ENCODE data around the gene MUS81. TPM values are rescaled to one million over a fixed set of nuclear protein-coding genes. Genes with fewer than 3 reads are reported as not detected.

MUS81 gene
- total and polyA plus RNA-seq, 2 of the 4 experiments (the other 2 are of a cell fraction): 23.7 to 47.9 TPM

GRCh38 chr11:65873318-65874156 lies 13.3 kb downstream of the MUS81 start:
- H3K23ac ChIP-seq (ENCODE audit: low read depth, low read length): peak overlapping the region; percentile 99
- peaks cover 15 to 42% of the 10 kb centered on the region in 2 experiments for H3K79me1 ChIP-seq (ENCODE audit: low read depth in 1 of 2, low read length in 2 of 2)
- peak overlapping the region; percentile 53; the same call in 2 of the 3 replicates for H2BK15ac ChIP-seq (ENCODE audit: low read depth, low read length)
- 0% methylated on average over 10 of the region's 54 CpGs; no CpG with 5 or more reads in 1 of the 2 experiments for WGBS, 2 experiments (ENCODE audit: extremely low coverage in 2 of 2, insufficient read length in 1 of 2)
- POLR2A ChIA-PET (ENCODE audit: unreplicated experiment): interaction anchor here (1.1 kb wide), 2 partner anchors 14 to 162 kb away, joined by 3 to 4 read pairs; partner anchors contain the start of gene KAT5
- peak overlapping the region; percentile 85 for H3K18ac ChIP-seq (ENCODE audit: low read depth, low read length)
- peaks cover 14% of the 10 kb centered on the region for H3K4me1 ChIP-seq (ENCODE audit: control insufficient read depth, insufficient read depth, low read length)
- peak overlapping the region; percentile 98 for H3K56ac ChIP-seq (ENCODE audit: extremely low read depth, insufficient read depth, low read length)
- peak overlapping the region; percentile 94 for H2AFZ ChIP-seq (replicated peaks; ENCODE audit: low read length, poor library complexity)
- H2BK20ac ChIP-seq (ENCODE audit: low read depth, low read length): peak overlapping the region; percentile 51; the same call in 1 of the 2 replicates
- no peaks in the 10 kb centered on the region for H3K27me3 ChIP-seq (ENCODE audit: control insufficient read depth, insufficient read depth, low read length)
- peak overlapping the region; percentile 81 for H2BK120ac ChIP-seq (ENCODE audit: low read depth, low read length)
- H3K4ac ChIP-seq (ENCODE audit: low read depth, low read length): peak overlapping the region; percentile 100
- 0 out of 2 replicates have a peak, but pooled peaks cover under 1% of the 10 kb centered on the region for H3K9me1 ChIP-seq (ENCODE audit: insufficient read depth, low read length)
- H2AK9ac ChIP-seq (replicated peaks; ENCODE audit: low read depth, low read length, poor library complexity): peak overlapping the region; percentile 100
- TF ChIP-seq NFE2L2 (IDR thresholded peaks at IDR 0.05; ENCODE audit: low read depth, low read length) (no peak), RAD21 (IDR thresholded peaks at IDR 0.05; ENCODE audit: low read length) (no peak), MXI1 (IDR thresholded peaks at IDR 0.05; ENCODE audit: borderline replicate concordance, low read depth, low read length) (peak; percentile 56; the same call in 1 of the 2 replicates), SMC3 (IDR thresholded peaks at IDR 0.05; ENCODE audit: low read depth, low read length) (no peak), MAFK (IDR thresholded peaks at IDR 0.05; ENCODE audit: low read depth, low read length) (no peak), POLR2A (IDR thresholded peaks at IDR 0.05; ENCODE audit: low read depth, low read length) (peak; percentile 53; the same call in 1 of the 2 replicates), FOS (IDR thresholded peaks at IDR 0.05; ENCODE audit: low read depth, low read length) (no peak), USF2 (IDR thresholded peaks at IDR 0.05; ENCODE audit: low read depth, low read length) (peak; percentile 95), RFX5 (IDR thresholded peaks at IDR 0.05; ENCODE audit: low read depth, low read length) (no peak), MAZ (IDR thresholded peaks at IDR 0.05; ENCODE audit: borderline replicate concordance, low read depth, low read length) (peak; percentile 97)
- TF ChIP-seq, protein P1, sequence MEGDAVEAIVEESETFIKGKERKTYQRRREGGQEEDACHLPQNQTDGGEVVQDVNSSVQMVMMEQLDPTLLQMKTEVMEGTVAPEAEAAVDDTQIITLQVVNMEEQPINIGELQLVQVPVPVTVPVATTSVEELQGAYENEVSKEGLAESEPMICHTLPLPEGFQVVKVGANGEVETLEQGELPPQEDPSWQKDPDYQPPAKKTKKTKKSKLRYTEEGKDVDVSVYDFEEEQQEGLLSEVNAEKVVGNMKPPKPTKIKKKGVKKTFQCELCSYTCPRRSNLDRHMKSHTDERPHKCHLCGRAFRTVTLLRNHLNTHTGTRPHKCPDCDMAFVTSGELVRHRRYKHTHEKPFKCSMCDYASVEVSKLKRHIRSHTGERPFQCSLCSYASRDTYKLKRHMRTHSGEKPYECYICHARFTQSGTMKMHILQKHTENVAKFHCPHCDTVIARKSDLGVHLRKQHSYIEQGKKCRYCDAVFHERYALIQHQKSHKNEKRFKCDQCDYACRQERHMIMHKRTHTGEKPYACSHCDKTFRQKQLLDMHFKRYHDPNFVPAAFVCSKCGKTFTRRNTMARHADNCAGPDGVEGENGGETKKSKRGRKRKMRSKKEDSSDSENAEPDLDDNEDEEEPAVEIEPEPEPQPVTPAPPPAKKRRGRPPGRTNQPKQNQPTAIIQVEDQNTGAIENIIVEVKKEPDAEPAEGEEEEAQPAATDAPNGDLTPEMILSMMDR (conservative IDR thresholded peaks at IDR 0.05; ENCODE audit: low read depth, low read length): no peak
- DNase-seq: peak; percentile 90
- peak; percentile 83 for ATAC-seq (ENCODE audit: low read depth)
- CTCF ChIA-PET: interaction anchor here (0.6 to 1.8 kb wide), 5 partner anchors 11 to 162 kb away, joined by 3 to 5 read pairs (median 3); partner anchors contain the start of genes FIBP, KAT5 and MUS81
- peak overlapping the region; percentile 99 for H3K4me2 ChIP-seq (ENCODE audit: low read depth, low read length)
- H2BK5ac ChIP-seq (ENCODE audit: low read depth, low read length, poor library complexity, severe bottlenecking): peak overlapping the region; percentile 98
- intact Hi-C loops (cut with micrococcal nuclease): no loop called here
- H2AK5ac ChIP-seq (ENCODE audit: low read depth, low read length): peak overlapping the region; percentile 100
- peak overlapping the region; percentile 91 to 94 for H4K8ac ChIP-seq (ENCODE audit: low read depth in 2 of 2, low read length in 2 of 2)
- dilution Hi-C loops (cut with HindIII; ENCODE audit: low sequenced_read_pairs, unreplicated experiment): no loop called here
- H4K5ac ChIP-seq (ENCODE audit: low read depth, low read length): peak overlapping the region; percentile 96
- H3K9ac ChIP-seq (ENCODE audit: low read depth, low read length): peak overlapping the region; percentile 98
- H3K36me3 ChIP-seq (ENCODE audit: control insufficient read depth, insufficient read depth, low read length): peaks cover 25% of the 10 kb centered on the region
- peak overlapping the region; percentile 99 for H3K14ac ChIP-seq (replicated peaks; ENCODE audit: low read depth, low read length)
- H3K4me3 ChIP-seq (ENCODE audit: insufficient read depth, low read depth, low read length): peak overlapping the region; percentile 89
- no peaks in the 10 kb centered on the region for H3K9me3 ChIP-seq (ENCODE audit: control insufficient read depth, insufficient read depth, low read length)
- peak overlapping the region; percentile 99 for H3K27ac ChIP-seq (ENCODE audit: insufficient read depth, low read length)
- H4K91ac ChIP-seq (ENCODE audit: insufficient read depth, low read depth, low read length): peak overlapping the region; percentile 99
- BruUV-seq (replicated peaks): no TSS peak
- H4K20me1 ChIP-seq (ENCODE audit: insufficient read depth, low read length): peaks cover 13% of the 10 kb centered on the region
- in situ Hi-C loops (cut with MboI; ENCODE audit: low sequenced_read_pairs): no loop called here

All from IMR-90 (cell line).